GM13977 (cell line): ENCODE data around the gene MICOS13.

Experiments used
- DNase-seq: peaks from one replicate; pipeline ENCODE4 v3.0.0; 2012; ENCODE audit warnings: low spot score
- CTCF ChIP-seq: IDR thresholded peaks from 2 replicates; pipeline ENCODE4 v1.5.1; 2012; ENCODE audit warnings: mild to moderate bottlenecking, control low read depth; ENCODE audit not compliant: insufficient read depth; ENCODE audit errors: extremely low read depth, missing control alignments
- in situ Hi-C: fragments of 300-500 bp; cut with MboI; formaldehyde crosslinking; loops from one replicate; pipeline ENCODE4 v1.12.0; 2022; ENCODE audit warnings: low sequenced_read_pairs, low pct_unique_long_range_greater_than_20kb, mixed read lengths, inconsistent platforms; ENCODE audit not compliant: unreplicated experiment

The MICOS13 gene

DNA sequence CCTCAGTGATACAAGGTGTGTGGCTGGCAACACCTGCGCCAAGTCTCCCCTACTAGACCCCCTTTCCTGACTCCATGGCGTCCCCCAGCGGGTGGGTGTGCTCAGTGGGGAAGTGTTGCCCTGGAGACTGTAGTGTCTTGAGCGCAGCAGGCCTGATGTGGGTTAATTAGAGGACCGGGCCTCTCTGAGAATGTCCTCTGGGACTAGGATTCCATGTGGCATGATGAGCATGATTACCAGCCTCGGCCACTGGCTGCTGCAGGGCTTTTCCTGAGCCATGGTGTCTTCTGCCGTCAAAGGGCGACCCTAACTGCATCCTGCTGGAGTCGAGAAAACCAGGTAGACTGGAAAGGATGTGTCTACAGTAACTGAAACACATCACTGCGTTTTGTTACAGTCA lies 28.1 kb downstream of the MICOS13 start:
- no peak for DNase-seq
- no peak for TF ChIP-seq CTCF
- in situ Hi-C loops: no loop called here

DNA sequence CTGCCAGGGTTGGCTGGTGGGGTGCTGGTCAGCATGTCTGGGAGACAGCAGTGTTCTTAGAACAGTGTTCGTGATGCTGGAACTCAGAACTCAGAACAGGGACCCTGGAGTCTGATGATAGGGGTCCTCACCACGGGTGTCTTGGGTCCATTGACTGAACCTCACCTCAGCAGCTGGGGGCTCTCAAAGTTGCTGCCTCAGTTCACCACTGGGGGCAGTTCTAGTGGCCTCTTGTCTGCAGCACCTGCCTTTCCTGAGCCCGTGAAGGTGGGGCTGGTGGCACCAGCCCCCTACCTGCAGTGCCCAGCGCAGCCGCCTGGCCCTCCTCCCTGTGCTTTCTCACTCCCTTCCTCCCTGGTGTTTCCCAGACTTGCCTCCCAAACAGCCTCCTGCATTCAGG lies 29.0 kb downstream of the MICOS13 start:
- no peak for DNase-seq
- no peak for TF ChIP-seq CTCF
- in situ Hi-C loops: no loop called here

GRCh38 chr19:5648464-5648863 lies 31.9 kb downstream of the MICOS13 start:
- in situ Hi-C loops: no loop called here
- no peak for TF ChIP-seq CTCF
- DNase-seq: no peak

DNA sequence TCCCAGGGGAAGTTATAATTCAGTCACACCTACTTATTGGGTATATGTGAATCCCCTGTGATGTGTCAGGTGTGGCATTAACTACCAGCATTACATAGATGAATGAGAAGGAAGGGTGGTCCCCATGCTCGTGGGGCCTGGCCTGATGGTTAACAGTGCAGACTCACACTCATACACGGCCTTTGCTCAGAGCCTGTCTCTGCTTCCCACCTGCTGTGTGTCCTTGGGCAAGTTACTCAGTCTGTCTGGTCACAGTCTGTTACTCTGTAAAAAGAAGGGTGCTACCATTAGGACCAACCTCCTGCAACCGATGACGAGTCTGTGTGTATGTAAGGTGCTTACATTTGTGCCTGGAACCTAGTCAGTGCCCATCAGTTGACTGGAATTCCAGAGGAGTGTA lies 33.6 kb downstream of the MICOS13 start:
- no peak for TF ChIP-seq CTCF
- in situ Hi-C loops: no loop called here
- no peak for DNase-seq

- no peak for DNase-seq
- in situ Hi-C loops: no loop called here
- TF ChIP-seq CTCF: no peak
Measured at GRCh38 chr19:5645409-5645808, 34.9 kb downstream of the MICOS13 start.

DNA sequence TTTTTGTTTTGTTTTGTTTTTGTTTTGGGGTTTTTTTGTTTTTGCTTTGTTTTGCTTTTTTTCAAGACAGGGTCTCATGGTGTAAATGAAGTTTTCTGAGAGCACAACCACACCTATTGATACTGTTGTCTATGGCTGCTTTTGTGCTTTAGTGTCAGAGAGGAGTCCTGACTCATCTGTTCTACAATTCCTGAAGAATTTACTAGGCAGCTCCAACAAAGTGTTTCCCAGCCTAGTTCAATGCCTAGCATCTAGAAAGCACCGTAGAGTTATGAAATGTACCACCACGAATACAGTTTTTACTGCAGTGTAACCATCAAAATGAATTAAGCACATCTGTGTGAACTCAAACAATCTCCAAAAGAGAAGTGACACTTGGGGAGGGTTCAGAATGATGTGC lies 36.3 kb downstream of the MICOS13 start:
- no peak for TF ChIP-seq CTCF
- in situ Hi-C loops: no loop called here
- DNase-seq: no peak

DNA sequence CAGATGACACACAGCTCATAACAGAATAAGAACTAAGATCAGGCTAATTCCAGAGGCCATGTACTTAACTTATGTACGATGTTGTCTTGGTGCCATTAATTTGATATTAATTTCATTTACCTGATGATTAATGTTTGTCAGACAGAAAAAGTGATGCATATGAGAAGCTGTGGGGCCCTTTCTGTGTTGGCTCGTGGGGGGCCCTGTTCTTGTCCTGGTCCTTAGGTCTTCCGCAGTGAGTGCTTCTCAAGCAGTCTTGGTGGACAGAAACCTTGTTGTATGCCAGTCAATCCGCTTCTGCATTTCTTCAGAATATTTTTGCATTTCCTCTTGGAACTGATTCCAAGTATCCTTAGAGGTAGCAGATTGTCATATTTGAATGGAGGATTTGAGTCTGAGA lies 37.3 kb downstream of the MICOS13 start:
- no peak for TF ChIP-seq CTCF
- no peak for DNase-seq
- in situ Hi-C loops: no loop called here
